Measurements from ENCODE around the gene GPR161. TPM values are rescaled to one million over a fixed set of nuclear protein-coding genes. Genes with fewer than 3 reads are reported as not detected.

Gene GPR161
- total and polyA plus RNA-seq, 9 of the 15 experiments (the other 6 are each of a cell fraction or from before 2014, with no cell fraction given), result 0.15 to 2.4 (median 0.76) TPM

DNA sequence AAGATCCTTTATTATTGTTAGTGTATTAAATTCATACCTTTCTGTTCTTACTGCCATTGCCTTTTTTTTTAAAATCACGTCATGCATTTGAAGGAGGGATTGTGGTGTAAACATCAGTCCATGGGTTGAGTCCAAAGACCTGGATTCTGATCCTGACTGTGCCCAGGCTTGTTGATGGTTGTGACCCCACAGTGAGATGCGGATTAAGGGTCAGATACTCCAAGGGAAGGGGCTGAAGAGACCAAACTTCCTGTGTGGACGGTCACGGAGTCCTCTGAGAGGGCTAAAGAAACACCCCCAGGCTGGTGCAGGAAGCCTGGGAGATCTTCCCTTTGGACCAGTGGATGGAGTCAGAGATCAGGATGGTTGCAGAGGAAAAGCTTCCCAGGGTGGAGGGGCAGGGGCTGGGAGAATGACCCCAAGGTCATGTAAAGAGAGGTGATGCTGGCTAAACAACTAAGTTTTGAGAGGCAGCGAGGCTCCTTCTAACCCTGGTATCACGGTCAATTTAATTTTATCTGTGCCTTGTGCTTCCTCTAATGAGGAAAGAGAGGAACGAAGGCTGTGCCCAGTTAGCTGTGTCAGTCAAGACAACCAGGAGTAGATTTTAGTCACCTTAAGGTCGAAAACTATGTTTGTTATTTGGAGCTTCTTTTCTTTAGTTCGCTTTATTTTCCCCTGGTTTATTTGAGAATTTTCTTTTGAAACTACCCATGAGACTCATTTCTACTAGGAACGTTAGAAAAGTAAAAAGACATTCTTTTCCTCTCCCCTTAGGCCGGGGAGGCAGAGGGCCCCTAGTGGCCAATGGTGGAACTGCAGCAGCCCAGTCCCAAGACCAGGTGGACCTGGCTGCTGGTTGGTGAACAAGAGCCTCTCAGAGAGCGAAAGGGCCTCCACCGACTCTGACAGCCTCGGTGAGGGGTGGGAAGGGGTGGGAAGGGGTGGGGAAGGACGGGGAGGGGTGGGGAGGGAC lies 8.7 kb upstream of the GPR161 start (continued):
- peak in 2 of 3 experiments; percentile 19 to 28 for TF ChIP-seq YY1 (IDR thresholded peaks at IDR 0.05; ENCODE audit: borderline replicate concordance in 1 of 3, control insufficient read depth in 1 of 3, extremely low read depth in 1 of 3, insufficient read depth in 3 of 3, insufficient read length in 1 of 3, insufficient replicate concordance in 2 of 3, low read depth in 1 of 3, low read length in 2 of 3)
- TF ChIP-seq, protein P1, sequence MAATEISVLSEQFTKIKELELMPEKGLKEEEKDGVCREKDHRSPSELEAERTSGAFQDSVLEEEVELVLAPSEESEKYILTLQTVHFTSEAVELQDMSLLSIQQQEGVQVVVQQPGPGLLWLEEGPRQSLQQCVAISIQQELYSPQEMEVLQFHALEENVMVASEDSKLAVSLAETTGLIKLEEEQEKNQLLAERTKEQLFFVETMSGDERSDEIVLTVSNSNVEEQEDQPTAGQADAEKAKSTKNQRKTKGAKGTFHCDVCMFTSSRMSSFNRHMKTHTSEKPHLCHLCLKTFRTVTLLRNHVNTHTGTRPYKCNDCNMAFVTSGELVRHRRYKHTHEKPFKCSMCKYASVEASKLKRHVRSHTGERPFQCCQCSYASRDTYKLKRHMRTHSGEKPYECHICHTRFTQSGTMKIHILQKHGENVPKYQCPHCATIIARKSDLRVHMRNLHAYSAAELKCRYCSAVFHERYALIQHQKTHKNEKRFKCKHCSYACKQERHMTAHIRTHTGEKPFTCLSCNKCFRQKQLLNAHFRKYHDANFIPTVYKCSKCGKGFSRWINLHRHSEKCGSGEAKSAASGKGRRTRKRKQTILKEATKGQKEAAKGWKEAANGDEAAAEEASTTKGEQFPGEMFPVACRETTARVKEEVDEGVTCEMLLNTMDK (IDR thresholded peaks at IDR 0.05; ENCODE audit: borderline replicate concordance, insufficient read depth, low read depth, low read length, poor library complexity, severe bottlenecking), result peak; percentile 36
- TF ChIP-seq ZSCAN32 (CRISPR knock-in tag; IDR thresholded peaks at IDR 0.05), result no peak
- TF ChIP-seq MAZ (CRISPR knock-in tag; conservative IDR thresholded peaks at IDR 0.05 in 1 of 2, IDR thresholded peaks at IDR 0.05 in 1 of 2), result peak in 1 of 2 experiments; percentile 48; a peak in 2 of 4 replicates
- no peak for TF ChIP-seq HNRNPL (IDR thresholded peaks at IDR 0.05; ENCODE audit: low read depth, low read length)
- peak; percentile 50; the same call in 1 of the 2 replicates for TF ChIP-seq NFATC3 (IDR thresholded peaks at IDR 0.05)
- no peak for TF ChIP-seq DMBX1 (CRISPR knock-in tag; IDR thresholded peaks at IDR 0.05; ENCODE audit: borderline replicate concordance)
- TF ChIP-seq, protein P2, sequence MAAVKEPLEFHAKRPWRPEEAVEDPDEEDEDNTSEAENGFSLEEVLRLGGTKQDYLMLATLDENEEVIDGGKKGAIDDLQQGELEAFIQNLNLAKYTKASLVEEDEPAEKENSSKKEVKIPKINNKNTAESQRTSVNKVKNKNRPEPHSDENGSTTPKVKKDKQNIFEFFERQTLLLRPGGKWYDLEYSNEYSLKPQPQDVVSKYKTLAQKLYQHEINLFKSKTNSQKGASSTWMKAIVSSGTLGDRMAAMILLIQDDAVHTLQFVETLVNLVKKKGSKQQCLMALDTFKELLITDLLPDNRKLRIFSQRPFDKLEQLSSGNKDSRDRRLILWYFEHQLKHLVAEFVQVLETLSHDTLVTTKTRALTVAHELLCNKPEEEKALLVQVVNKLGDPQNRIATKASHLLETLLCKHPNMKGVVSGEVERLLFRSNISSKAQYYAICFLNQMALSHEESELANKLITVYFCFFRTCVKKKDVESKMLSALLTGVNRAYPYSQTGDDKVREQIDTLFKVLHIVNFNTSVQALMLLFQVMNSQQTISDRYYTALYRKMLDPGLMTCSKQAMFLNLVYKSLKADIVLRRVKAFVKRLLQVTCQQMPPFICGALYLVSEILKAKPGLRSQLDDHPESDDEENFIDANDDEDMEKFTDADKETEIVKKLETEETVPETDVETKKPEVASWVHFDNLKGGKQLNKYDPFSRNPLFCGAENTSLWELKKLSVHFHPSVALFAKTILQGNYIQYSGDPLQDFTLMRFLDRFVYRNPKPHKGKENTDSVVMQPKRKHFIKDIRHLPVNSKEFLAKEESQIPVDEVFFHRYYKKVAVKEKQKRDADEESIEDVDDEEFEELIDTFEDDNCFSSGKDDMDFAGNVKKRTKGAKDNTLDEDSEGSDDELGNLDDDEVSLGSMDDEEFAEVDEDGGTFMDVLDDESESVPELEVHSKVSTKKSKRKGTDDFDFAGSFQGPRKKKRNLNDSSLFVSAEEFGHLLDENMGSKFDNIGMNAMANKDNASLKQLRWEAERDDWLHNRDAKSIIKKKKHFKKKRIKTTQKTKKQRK (IDR thresholded peaks at IDR 0.05; ENCODE audit: borderline replicate concordance, low read depth, low read length), result no peak
- TF ChIP-seq KLF16 (IDR thresholded peaks at IDR 0.05), result peak; percentile 71; the same call in 1 of the 2 replicates
- TF ChIP-seq, protein P3, sequence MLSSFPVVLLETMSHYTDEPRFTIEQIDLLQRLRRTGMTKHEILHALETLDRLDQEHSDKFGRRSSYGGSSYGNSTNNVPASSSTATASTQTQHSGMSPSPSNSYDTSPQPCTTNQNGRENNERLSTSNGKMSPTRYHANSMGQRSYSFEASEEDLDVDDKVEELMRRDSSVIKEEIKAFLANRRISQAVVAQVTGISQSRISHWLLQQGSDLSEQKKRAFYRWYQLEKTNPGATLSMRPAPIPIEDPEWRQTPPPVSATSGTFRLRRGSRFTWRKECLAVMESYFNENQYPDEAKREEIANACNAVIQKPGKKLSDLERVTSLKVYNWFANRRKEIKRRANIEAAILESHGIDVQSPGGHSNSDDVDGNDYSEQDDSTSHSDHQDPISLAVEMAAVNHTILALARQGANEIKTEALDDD (IDR thresholded peaks at IDR 0.05), result peak; percentile 34; the same call in 1 of the 2 replicates

Data from K562 (cell line).